ENCODE measurements around the gene ALOXE3. TPM values are rescaled to one million over a fixed set of nuclear protein-coding genes. Genes with fewer than 3 reads are reported as not detected.
"Not testable (repeated sequence)": the region's sequence is repeated elsewhere in the genome, so short reads cannot be mapped to it uniquely, and the experiment has no call there.

ALOXE3 gene
- total and polyA plus RNA-seq, 5 donors from 2014 or later = 0.15 to 0.51 (median 0.30) TPM; not detected in 1

DNA sequence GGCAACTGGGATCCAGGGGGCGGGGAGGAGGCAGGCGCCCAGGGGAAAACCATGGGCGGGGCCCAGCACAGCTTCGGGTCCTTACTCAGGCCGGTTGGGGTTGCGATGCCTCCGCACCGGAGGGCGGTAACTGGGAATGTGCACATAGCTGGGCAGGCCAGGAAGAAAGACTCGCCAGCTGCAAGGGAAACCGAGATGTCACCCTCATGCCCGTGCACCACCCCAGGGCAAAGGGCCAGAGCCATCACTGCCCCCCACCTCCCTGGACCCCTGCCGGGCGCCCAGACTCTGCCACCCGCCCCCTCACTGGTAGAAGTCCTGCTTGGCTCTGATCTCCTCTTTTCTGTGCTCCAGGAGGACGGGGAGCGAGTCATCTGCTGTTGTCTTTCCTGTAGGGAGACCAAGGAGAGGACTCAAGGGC lies 37.5 kb downstream of the ALOXE3 start:
- DNase-seq (no peak), ATAC-seq (ENCODE audit: low read depth in 2 of 2) (no peak)
- Mint-ChIP-seq H3K4me1 (peaks cover 4 to 18% (median 6%) of the 10 kb centered on the region in 4 donors), H3K27me3 (peaks cover 22% of the 10 kb centered on the region), H3K27ac (peak overlapping the region in 1 of 3 donors; percentile 52), H3K4me3 (peak overlapping the region; percentile 33 to 74 (median 64)), H3K9me3 (no peaks in the 10 kb centered on the region), H3K36me3 (peaks cover 4% of the 10 kb centered on the region)
- Histone ChIP-seq H3K4me3 (ENCODE audit: low read depth, low read length) (no peak overlapping the region), H3K27ac (ENCODE audit: insufficient read depth, low read length, poor library complexity, severe bottlenecking) (no peak overlapping the region), H3K4me1 (ENCODE audit: control insufficient read depth, insufficient read depth, low read length, poor library complexity, severe bottlenecking) (peaks cover 15% of the 10 kb centered on the region), H3K36me3 (ENCODE audit: control insufficient read depth, insufficient read depth, low read length) (no peaks in the 10 kb centered on the region), H3K27me3 (ENCODE audit: control insufficient read depth, insufficient read depth, low read length) (no peaks in the 10 kb centered on the region), H3K9me3 (ENCODE audit: control insufficient read depth in 2 of 2, low read length in 2 of 2) (no peaks in the 10 kb centered on the region)

DNA sequence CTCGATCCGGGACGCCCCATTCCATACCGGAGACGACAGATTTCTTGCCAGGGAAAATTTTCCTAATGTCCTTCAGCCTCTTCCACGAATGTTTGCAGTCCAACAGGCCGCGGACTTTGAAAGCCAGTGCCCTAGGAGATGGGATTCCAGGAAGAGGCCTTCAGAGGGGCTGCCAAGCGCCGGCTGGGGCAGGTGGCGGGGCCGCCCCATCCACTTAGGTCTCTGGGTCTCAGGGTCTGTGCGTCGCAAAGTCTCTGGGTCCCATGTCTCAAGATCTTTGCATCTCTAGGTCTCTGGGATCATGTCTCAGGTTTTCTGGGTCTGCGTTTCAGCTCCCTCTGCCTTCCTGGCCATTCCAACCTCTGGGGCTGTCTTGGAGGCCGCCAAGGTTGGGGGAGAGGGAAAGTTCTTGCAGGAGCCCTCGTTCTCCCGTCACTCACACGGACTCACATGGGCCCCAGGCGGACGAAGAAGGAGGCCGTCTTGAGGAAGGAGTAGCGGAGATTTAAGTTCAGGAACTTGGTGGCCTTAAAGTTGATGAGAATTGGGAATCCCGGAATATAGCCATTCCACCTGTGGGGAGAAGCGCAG lies 38.0 kb downstream of the ALOXE3 start:
- H3K27ac Mint-ChIP-seq = peak overlapping the region in 2 of 3 donors; percentile 16 to 52
- peaks cover 4% of the 10 kb centered on the region for H3K36me3 Mint-ChIP-seq
- Histone ChIP-seq H3K9me3 (ENCODE audit: control insufficient read depth in 2 of 2, low read length in 2 of 2) (no peaks in the 10 kb centered on the region), H3K36me3 (ENCODE audit: control insufficient read depth, insufficient read depth, low read length) (no peaks in the 10 kb centered on the region), H3K27me3 (ENCODE audit: control insufficient read depth, insufficient read depth, low read length) (no peaks in the 10 kb centered on the region), H3K4me1 (ENCODE audit: control insufficient read depth, insufficient read depth, low read length, poor library complexity, severe bottlenecking) (peaks cover 15% of the 10 kb centered on the region), H3K27ac (ENCODE audit: insufficient read depth, low read length, poor library complexity, severe bottlenecking) (no peak overlapping the region), H3K4me3 (ENCODE audit: low read depth, low read length) (no peak overlapping the region)
- peak overlapping the region in 3 of 4 donors; percentile 89 to 93 (median 91) for H3K4me3 Mint-ChIP-seq
- peaks cover 4 to 18% (median 6%) of the 10 kb centered on the region in 4 donors for H3K4me1 Mint-ChIP-seq
- peaks cover 26% of the 10 kb centered on the region for H3K27me3 Mint-ChIP-seq
- H3K9me3 Mint-ChIP-seq = no peaks in the 10 kb centered on the region
- DNase-seq (no peak), ATAC-seq (ENCODE audit: low read depth in 2 of 2) (no peak)

DNA sequence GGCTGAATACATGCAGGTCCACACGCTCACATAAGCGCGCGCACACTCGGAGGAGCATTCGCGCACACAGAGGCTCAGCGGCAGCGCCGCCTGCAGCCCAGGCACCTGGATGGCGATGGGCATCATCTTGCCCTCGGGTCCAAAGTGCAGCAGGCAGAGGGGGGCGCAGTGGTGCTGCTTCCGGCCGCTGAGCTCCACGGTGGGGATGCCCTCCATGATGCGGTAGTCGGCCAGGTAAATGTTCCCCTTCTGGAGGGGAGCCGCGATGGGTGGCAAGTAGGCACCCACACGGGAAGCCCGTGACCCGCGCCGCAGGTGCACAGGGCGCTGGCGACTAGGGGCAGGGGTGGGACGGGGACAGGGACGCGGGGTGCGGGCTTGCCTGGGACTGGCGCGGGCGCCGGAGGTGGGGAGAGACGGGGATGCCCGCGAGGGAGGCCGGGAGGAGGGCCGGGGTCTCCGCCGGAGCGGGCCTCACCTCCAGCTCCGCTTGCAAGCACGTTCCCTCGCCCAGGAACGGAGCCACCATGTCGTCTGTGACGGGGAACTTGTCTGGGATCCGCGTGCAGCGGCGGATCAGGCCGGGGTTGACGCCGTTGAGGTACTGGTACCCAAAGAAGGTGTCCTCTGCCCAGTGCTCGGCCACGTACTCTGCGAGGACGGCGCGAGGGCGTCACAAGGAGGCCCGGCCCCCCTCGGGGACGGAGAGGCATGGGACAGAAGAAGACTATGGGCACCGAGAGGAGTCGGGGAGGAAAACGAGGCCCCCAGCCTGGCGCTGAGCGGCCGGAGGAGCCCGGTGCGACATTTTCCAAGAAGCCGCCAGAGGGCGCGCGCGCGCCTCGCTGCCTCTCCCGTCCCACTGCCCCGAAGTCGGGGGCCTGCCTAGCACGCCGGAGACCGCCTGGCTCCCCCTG lies 38.8 kb downstream of the ALOXE3 start:
- Mint-ChIP-seq H3K27ac (peak overlapping the region; percentile 52 to 69 (median 66)), H3K27me3 (peaks cover 33% of the 10 kb centered on the region), H3K4me1 (peaks cover 4 to 22% (median 7%) of the 10 kb centered on the region in 4 donors), H3K36me3 (peaks cover 4% of the 10 kb centered on the region), H3K4me3 (peak overlapping the region; percentile 89 to 93 (median 91)), H3K9me3 (no peaks in the 10 kb centered on the region)
- Histone ChIP-seq H3K36me3 (ENCODE audit: control insufficient read depth, insufficient read depth, low read length) (no peaks in the 10 kb centered on the region), H3K27ac (ENCODE audit: insufficient read depth, low read length, poor library complexity, severe bottlenecking) (peak overlapping the region; percentile 66), H3K4me1 (ENCODE audit: control insufficient read depth, insufficient read depth, low read length, poor library complexity, severe bottlenecking) (peaks cover 15% of the 10 kb centered on the region), H3K9me3 (ENCODE audit: control insufficient read depth in 2 of 2, low read length in 2 of 2) (no peaks in the 10 kb centered on the region), H3K4me3 (ENCODE audit: low read depth, low read length) (peak overlapping the region; percentile 31), H3K27me3 (ENCODE audit: control insufficient read depth, insufficient read depth, low read length) (peaks cover 5% of the 10 kb centered on the region)
- ATAC-seq (ENCODE audit: low read depth in 2 of 2) = peak; percentile 87 to 88
- DNase-seq = peak; percentile 66 to 80 (median 79)

DNA sequence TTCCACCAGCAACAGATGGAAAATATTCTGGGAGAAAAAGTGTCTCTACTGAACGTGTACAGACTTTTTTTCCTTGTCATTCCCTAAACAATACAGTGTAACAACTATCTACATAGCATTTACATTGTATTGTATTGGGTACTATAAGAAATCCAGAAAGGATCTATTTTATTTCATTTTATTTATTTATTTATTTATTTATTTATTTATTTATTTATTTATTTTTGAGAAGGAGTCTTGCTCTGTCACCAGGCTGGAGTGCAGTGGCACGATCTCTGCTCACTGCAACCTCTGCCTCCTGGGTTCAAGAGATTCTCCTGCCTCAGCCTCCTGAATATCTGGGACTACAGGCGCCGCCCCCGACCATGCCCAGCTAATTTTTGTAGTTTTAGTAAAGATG lies 40.4 kb downstream of the ALOXE3 start:
- not testable (repeated sequence) for H3K36me3 ChIP-seq (ENCODE audit: control insufficient read depth, insufficient read depth, low read length); ATAC-seq (ENCODE audit: low read depth in 2 of 2); H3K27ac Mint-ChIP-seq; H3K9me3 Mint-ChIP-seq; H3K9me3 ChIP-seq (ENCODE audit: control insufficient read depth in 2 of 2, low read length in 2 of 2); H3K27ac ChIP-seq (ENCODE audit: insufficient read depth, low read length, poor library complexity, severe bottlenecking); H3K4me3 ChIP-seq (ENCODE audit: low read depth, low read length); H3K36me3 Mint-ChIP-seq; DNase-seq
- Histone ChIP-seq H3K27me3 (ENCODE audit: control insufficient read depth, insufficient read depth, low read length) (peaks cover 14% of the 10 kb centered on the region), H3K4me1 (ENCODE audit: control insufficient read depth, insufficient read depth, low read length, poor library complexity, severe bottlenecking) (peaks cover 27% of the 10 kb centered on the region)
- Mint-ChIP-seq H3K27me3 (peaks cover 49% of the 10 kb centered on the region), H3K4me1 (peaks cover 4 to 37% (median 12%) of the 10 kb centered on the region in 4 donors), H3K4me3 (peak overlapping the region in 1 of 4 donors; percentile 69)

DNA sequence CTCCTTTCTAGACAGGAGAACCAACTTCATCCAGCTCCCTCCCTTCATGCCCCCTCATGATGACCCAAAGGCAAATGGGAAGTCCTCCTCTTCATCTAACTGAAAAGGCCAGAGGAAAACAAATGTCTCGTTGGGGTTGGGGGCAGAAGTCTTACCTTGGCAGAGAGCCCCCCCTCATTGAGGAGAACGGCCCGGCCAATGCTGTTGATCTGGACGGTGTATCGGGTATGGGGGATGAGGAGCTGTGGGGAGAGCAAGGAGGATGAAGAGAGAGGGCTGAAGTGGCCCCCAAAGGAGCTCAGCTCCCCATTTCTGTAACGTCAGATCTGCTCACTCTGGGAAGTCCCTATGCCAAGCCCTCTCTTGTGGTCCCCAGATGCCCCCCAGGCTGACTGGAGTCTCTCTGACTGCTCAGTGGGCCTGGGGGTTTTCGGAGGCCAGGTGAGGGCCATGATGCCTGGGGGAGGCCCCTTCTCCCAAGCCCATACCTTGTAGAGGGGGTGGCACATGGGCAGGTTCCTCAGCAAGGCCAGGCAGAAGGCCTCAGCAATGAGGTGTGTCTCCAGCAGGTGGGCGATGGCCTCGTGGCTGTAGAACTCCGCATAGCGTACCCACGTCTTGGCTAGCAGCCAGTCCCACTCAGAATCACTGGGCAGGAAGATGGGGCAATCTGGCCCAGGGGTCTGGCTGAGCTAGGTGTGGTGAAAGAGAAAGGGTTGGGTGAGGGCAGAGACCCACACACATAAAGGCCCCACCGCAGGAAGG lies 41.6 kb downstream of the ALOXE3 start:
- Histone ChIP-seq H3K27ac (ENCODE audit: insufficient read depth, low read length, poor library complexity, severe bottlenecking) (no peak overlapping the region), H3K27me3 (ENCODE audit: control insufficient read depth, insufficient read depth, low read length) (peaks cover 17% of the 10 kb centered on the region), H3K4me1 (ENCODE audit: control insufficient read depth, insufficient read depth, low read length, poor library complexity, severe bottlenecking) (peaks cover 36% of the 10 kb centered on the region), H3K9me3 (ENCODE audit: control insufficient read depth in 2 of 2, low read length in 2 of 2) (no peaks in the 10 kb centered on the region), H3K4me3 (ENCODE audit: low read depth, low read length) (no peak overlapping the region), H3K36me3 (ENCODE audit: control insufficient read depth, insufficient read depth, low read length) (no peaks in the 10 kb centered on the region)
- DNase-seq (no peak), ATAC-seq (ENCODE audit: low read depth in 2 of 2) (no peak)
- Mint-ChIP-seq H3K4me3 (peak overlapping the region in 1 of 4 donors; percentile 35), H3K4me1 (peaks cover 0 to 45% (median 14%) of the 10 kb centered on the region in 4 donors), H3K27ac (no peak overlapping the region), H3K27me3 (peaks cover 58% of the 10 kb centered on the region), H3K36me3 (no peaks in the 10 kb centered on the region), H3K9me3 (peaks cover 0 to 2% (median 0%) of the 10 kb centered on the region in 7 donors)

DNA sequence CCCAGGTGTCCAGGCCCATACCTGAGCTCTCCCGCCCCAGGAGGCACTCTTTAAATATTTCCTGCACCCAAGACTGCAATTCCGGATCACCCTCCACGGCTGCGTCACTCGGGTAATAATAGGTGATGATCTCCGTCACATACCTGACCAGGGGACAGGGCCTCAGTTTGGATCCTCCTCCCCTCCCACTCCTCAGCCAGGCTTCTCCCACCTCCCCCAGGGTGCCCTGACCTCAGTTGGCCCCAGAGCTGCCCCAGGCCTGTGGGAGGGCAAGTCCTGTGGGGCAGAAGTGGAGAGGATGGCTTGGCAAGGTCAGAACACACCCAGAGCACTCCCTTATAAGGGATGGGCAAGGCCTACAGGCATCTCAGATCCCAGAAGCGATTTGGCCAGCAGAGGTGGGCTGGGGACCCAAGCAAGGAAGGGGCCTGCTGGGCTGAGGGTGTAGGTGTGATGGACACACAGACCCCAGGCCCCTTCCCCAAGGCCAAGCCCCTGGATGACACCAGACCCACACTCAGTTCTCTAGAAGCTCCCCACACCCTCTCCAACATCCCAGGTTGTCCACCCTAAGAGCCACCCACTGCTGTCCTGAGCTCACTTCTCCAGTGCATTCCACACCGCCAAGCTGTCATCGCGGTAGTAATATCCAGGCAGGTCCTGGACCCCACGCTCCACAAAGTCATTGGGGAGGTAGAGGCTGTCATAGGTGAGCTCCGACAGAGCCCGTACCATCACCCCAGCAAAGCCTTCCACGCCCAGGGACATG lies 42.6 kb downstream of the ALOXE3 start:
- DNase-seq (no peak), ATAC-seq (ENCODE audit: low read depth in 2 of 2) (no peak)
- H3K4me1 Mint-ChIP-seq = peaks cover 0 to 42% (median 14%) of the 10 kb centered on the region in 4 donors
- peaks cover 65% of the 10 kb centered on the region for H3K27me3 Mint-ChIP-seq
- no peak overlapping the region for H3K4me3 Mint-ChIP-seq
- Histone ChIP-seq H3K27ac (ENCODE audit: insufficient read depth, low read length, poor library complexity, severe bottlenecking) (no peak overlapping the region), H3K4me1 (ENCODE audit: control insufficient read depth, insufficient read depth, low read length, poor library complexity, severe bottlenecking) (peaks cover 36% of the 10 kb centered on the region), H3K36me3 (ENCODE audit: control insufficient read depth, insufficient read depth, low read length) (no peaks in the 10 kb centered on the region), H3K27me3 (ENCODE audit: control insufficient read depth, insufficient read depth, low read length) (peaks cover 19% of the 10 kb centered on the region), H3K4me3 (ENCODE audit: low read depth, low read length) (no peak overlapping the region), H3K9me3 (ENCODE audit: control insufficient read depth in 2 of 2, low read length in 2 of 2) (no peaks in the 10 kb centered on the region)
- no peaks in the 10 kb centered on the region for H3K36me3 Mint-ChIP-seq
- no peak overlapping the region for H3K27ac Mint-ChIP-seq
- H3K9me3 Mint-ChIP-seq = peaks cover 0 to 2% (median 0%) of the 10 kb centered on the region in 7 donors

DNA sequence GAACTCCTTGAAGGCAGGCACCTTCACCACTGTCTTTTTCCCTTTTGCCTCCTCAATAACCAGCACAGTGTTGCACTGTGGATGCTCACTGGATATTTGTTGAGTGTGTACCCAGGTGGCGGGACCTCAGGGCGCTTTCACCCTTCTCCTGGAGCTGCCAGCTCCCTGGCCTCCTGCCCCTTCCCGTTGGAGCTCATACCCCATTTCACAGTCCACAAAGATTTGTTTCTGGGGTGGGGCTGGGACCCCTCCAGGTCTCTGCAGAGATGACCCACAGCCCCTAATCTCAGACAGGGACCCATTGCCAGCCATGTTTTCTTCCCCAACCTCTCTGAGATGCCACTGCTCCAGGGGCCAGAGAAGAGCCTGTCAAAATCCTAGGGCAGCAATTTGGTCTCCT lies 43.2 kb downstream of the ALOXE3 start:
- Histone ChIP-seq H3K27ac (ENCODE audit: insufficient read depth, low read length, poor library complexity, severe bottlenecking) (no peak overlapping the region), H3K27me3 (ENCODE audit: control insufficient read depth, insufficient read depth, low read length) (peaks cover 19% of the 10 kb centered on the region), H3K9me3 (ENCODE audit: control insufficient read depth in 2 of 2, low read length in 2 of 2) (no peaks in the 10 kb centered on the region), H3K4me1 (ENCODE audit: control insufficient read depth, insufficient read depth, low read length, poor library complexity, severe bottlenecking) (peaks cover 33% of the 10 kb centered on the region), H3K4me3 (ENCODE audit: low read depth, low read length) (no peak overlapping the region), H3K36me3 (ENCODE audit: control insufficient read depth, insufficient read depth, low read length) (no peaks in the 10 kb centered on the region)
- Mint-ChIP-seq H3K27ac (no peak overlapping the region), H3K4me1 (peaks cover 0 to 37% (median 14%) of the 10 kb centered on the region in 4 donors), H3K9me3 (peaks cover 0 to 2% (median 0%) of the 10 kb centered on the region in 7 donors), H3K36me3 (no peaks in the 10 kb centered on the region), H3K27me3 (peaks cover 66% of the 10 kb centered on the region), H3K4me3 (peak overlapping the region in 1 of 4 donors; percentile 56)
- DNase-seq (no peak), ATAC-seq (ENCODE audit: low read depth in 2 of 2) (no peak)

All from CD4-positive, CD25-positive, alpha-beta regulatory T cell (primary cell).